Measurements from ENCODE around the gene TBCC. TPM values are rescaled to one million over a fixed set of nuclear protein-coding genes. Genes with fewer than 3 reads are reported as not detected.
"Not testable (repeated sequence)": the region's sequence is repeated elsewhere in the genome, so short reads cannot be mapped to it uniquely, and the experiment has no call there.

TBCC gene
- total and polyA plus RNA-seq, 4 donors = 6.9 to 13.5 (median 11.7) TPM

GRCh38 chr6:42778122-42778521 is 32.2 kb upstream of the TBCC start:
- WGBS = 61% methylated on average over 2 of the region's 2 CpGs
- Histone ChIP-seq H3K4me1 (ENCODE audit: control insufficient read depth in 4 of 4, insufficient read depth in 4 of 4, low read length in 3 of 4) (peaks cover 0 to 11% (median 4%) of the 10 kb centered on the region in 4 donors), H3K9me3 (ENCODE audit: control insufficient read depth in 4 of 4, low read length in 3 of 4) (no peaks in the 10 kb centered on the region), H3K27me3 (ENCODE audit: control insufficient read depth in 4 of 4, insufficient read depth in 4 of 4, low read length in 3 of 4) (no peaks in the 10 kb centered on the region), H3K4me3 (ENCODE audit: low read depth in 1 of 3, low read length in 3 of 3) (no peak overlapping the region), H3K36me3 (ENCODE audit: control insufficient read depth in 4 of 4, insufficient read depth in 3 of 4, low read depth in 1 of 4, low read length in 3 of 4) (no peaks in the 10 kb centered on the region), H3K9ac (ENCODE audit: low read depth in 1 of 2, low read length in 2 of 2) (no peak overlapping the region), H3K27ac (ENCODE audit: low read depth in 1 of 2, low read length in 2 of 2) (peak overlapping the region; percentile 14 to 26)
- DNase-seq (ENCODE audit: low spot score) = no peak
- TF ChIP-seq HNF4A (conservative IDR thresholded peaks at IDR 0.05) (peak; percentile 30 to 46), JUND (IDR thresholded peaks at IDR 0.05) (no peak), ATF3 (IDR thresholded peaks at IDR 0.05) (no peak), HNF4G (IDR thresholded peaks at IDR 0.05) (no peak), MAX (IDR thresholded peaks at IDR 0.05) (no peak)

- Histone ChIP-seq H3K9ac (ENCODE audit: low read depth in 1 of 2, low read length in 2 of 2) (no peak overlapping the region), H3K36me3 (ENCODE audit: control insufficient read depth in 4 of 4, insufficient read depth in 3 of 4, low read depth in 1 of 4, low read length in 3 of 4) (no peaks in the 10 kb centered on the region), H3K4me1 (ENCODE audit: control insufficient read depth in 4 of 4, insufficient read depth in 4 of 4, low read length in 3 of 4) (peaks cover 0 to 11% (median 4%) of the 10 kb centered on the region in 4 donors), H3K4me3 (ENCODE audit: low read depth in 1 of 3, low read length in 3 of 3) (no peak overlapping the region), H3K27me3 (ENCODE audit: control insufficient read depth in 4 of 4, insufficient read depth in 4 of 4, low read length in 3 of 4) (no peaks in the 10 kb centered on the region), H3K27ac (ENCODE audit: low read depth in 1 of 2, low read length in 2 of 2) (peak overlapping the region in 1 of 2 donors; percentile 5), H3K9me3 (ENCODE audit: control insufficient read depth in 4 of 4, low read length in 3 of 4) (no peaks in the 10 kb centered on the region)
- no peak for DNase-seq (ENCODE audit: low spot score)
- TF ChIP-seq MAX (IDR thresholded peaks at IDR 0.05) (peak; percentile 10), JUND (IDR thresholded peaks at IDR 0.05) (no peak), GABPA (IDR thresholded peaks at IDR 0.05 in 1 of 2, conservative IDR thresholded peaks at IDR 0.05 in 1 of 2) (no peak)
- WGBS = 88% methylated on average over 2 of the region's 2 CpGs
These were observed 31.4 kb upstream of the TBCC start for GRCh38 chr6:42777126-42777822.

GRCh38 chr6:42774821-42775487 is 29.1 kb upstream of the TBCC start:
- not testable (repeated sequence) for H3K27me3 ChIP-seq (ENCODE audit: control insufficient read depth in 4 of 4, insufficient read depth in 4 of 4, low read length in 3 of 4); H3K9me3 ChIP-seq (ENCODE audit: control insufficient read depth in 4 of 4, low read length in 3 of 4); H3K4me3 ChIP-seq (ENCODE audit: low read depth in 1 of 3, low read length in 3 of 3); DNase-seq (ENCODE audit: low spot score); H3K36me3 ChIP-seq (ENCODE audit: control insufficient read depth in 4 of 4, insufficient read depth in 3 of 4, low read depth in 1 of 4, low read length in 3 of 4)
- H3K9ac ChIP-seq (ENCODE audit: low read depth in 1 of 2, low read length in 2 of 2) = peak overlapping the region in 1 of 2 donors; percentile 36
- H3K4me1 ChIP-seq (ENCODE audit: control insufficient read depth in 4 of 4, insufficient read depth in 4 of 4, low read length in 3 of 4) = peaks cover 0 to 10% (median 8%) of the 10 kb centered on the region in 4 donors
- 81% methylated on average over 10 of the region's 10 CpGs for WGBS
- peak overlapping the region; percentile 44 to 65 for H3K27ac ChIP-seq (ENCODE audit: low read depth in 1 of 2, low read length in 2 of 2)

- no peak for TF ChIP-seq MAX (IDR thresholded peaks at IDR 0.05)
- no peak for TF ChIP-seq ZBTB33 (IDR thresholded peaks at IDR 0.05)
- TF ChIP-seq HNF4G (IDR thresholded peaks at IDR 0.05) = no peak
- TF ChIP-seq YY1 (IDR thresholded peaks at IDR 0.05) = no peak
- no peak for TF ChIP-seq FOXA2 (IDR thresholded peaks at IDR 0.05)
- TF ChIP-seq ATF3 (IDR thresholded peaks at IDR 0.05) = no peak
- TF ChIP-seq JUND (IDR thresholded peaks at IDR 0.05) = no peak
- TF ChIP-seq HNF4A (conservative IDR thresholded peaks at IDR 0.05) = no peak
- TF ChIP-seq NR2F2 (IDR thresholded peaks at IDR 0.05) = no peak
- TF ChIP-seq CTCF (IDR thresholded peaks at IDR 0.05; ENCODE audit: low read depth, low read length, missing input control) = no peak
- no peaks in the 10 kb centered on the region for H3K36me3 ChIP-seq (ENCODE audit: control insufficient read depth in 4 of 4, insufficient read depth in 3 of 4, low read depth in 1 of 4, low read length in 3 of 4)
- H3K9me3 ChIP-seq (ENCODE audit: control insufficient read depth in 4 of 4, low read length in 3 of 4) = no peaks in the 10 kb centered on the region
- H3K27me3 ChIP-seq (ENCODE audit: control insufficient read depth in 4 of 4, insufficient read depth in 4 of 4, low read length in 3 of 4) = no peaks in the 10 kb centered on the region
- peaks cover 0 to 10% (median 8%) of the 10 kb centered on the region in 4 donors for H3K4me1 ChIP-seq (ENCODE audit: control insufficient read depth in 4 of 4, insufficient read depth in 4 of 4, low read length in 3 of 4)
- WGBS = 96% methylated on average over 4 of the region's 4 CpGs
- H3K9ac ChIP-seq (ENCODE audit: low read depth in 1 of 2, low read length in 2 of 2) = no peak overlapping the region
- H3K4me3 ChIP-seq (ENCODE audit: low read depth in 1 of 3, low read length in 3 of 3) = no peak overlapping the region
- H3K27ac ChIP-seq (ENCODE audit: low read depth in 1 of 2, low read length in 2 of 2) = no peak overlapping the region
- no peak for DNase-seq (ENCODE audit: low spot score)
These were observed 28.3 kb upstream of the TBCC start for GRCh38 chr6:42774201-42774600.
